Fibroblast of lung (primary cell): ENCODE results near the gene JUNB.

Experiments
- CTCF ChIP-seq, 2 donors: IDR thresholded peaks in 1 of 2; conservative IDR thresholded peaks in 1 of 2; 1 replicate in 1 of 2; 2 replicates in 1 of 2; pipeline ENCODE4 v1.5.1; 2011 to 2012; ENCODE audit warnings: low read length in 2 of 2, control low read depth in 1 of 2, inconsistent platforms in 1 of 2, low read depth in 1 of 2, mild to moderate bottlenecking in 1 of 2
- EZH2 ChIP-seq: IDR thresholded peaks from 2 replicates; pipeline ENCODE4 v1.5.1; 2012; ENCODE audit warnings: low read length, control low read depth, mild to moderate bottlenecking; ENCODE audit errors: missing control alignments

GRCh38 chr19:12837225-12837624, 45.9 kb downstream of the JUNB start:
- TF ChIP-seq CTCF (conservative IDR thresholded peaks at IDR 0.05 in 1 of 2, IDR thresholded peaks at IDR 0.05 in 1 of 2; ENCODE audit: low read depth in 1 of 2, low read length in 2 of 2): no peak
- no peak for TF ChIP-seq EZH2
